ENCODE measurements around the gene ATP8A2. TPM values are rescaled to one million over a fixed set of nuclear protein-coding genes. Genes with fewer than 3 reads are reported as not detected.
A peak's percentile ranks its signal among the peaks of the same experiment; 100 is the strongest.

Gene ATP8A2
- total and polyA plus RNA-seq, 2 of the 8 experiments (the other 6 are each of a cell fraction or from before 2014, with no cell fraction given), result 2.4 to 8.3 TPM

DNA sequence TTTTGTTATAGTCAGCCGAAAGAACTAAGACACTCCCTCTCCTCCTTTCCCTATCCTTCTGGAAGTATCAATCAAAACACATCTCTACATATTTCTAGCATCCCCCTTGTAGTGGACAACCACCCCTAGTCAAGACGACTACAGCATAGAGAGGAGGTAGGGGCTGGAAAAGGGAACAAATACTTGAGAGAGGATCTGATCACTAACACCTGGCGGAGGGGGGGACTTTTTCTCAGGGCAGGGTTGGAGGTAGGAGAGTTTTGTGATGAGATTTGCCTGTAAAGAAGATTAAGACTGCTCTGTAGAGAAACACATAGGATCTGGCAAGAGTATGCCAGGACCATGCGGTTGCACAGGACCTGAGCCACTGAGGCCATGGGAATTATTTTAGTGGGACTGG lies 471.9 kb downstream of the ATP8A2 start:
- Histone ChIP-seq H2BK5ac (ENCODE audit: low read depth, low read length) (peak overlapping the region; percentile 16; the same call in 1 of the 2 replicates), H3K79me1 (ENCODE audit: low read depth, low read length) (no peaks in the 10 kb centered on the region), H4K91ac (replicated peaks; ENCODE audit: insufficient read length, low read length) (no peak overlapping the region), H3K4me2 (ENCODE audit: insufficient read depth in 1 of 2, low read depth in 2 of 2, low read length in 2 of 2) (no peak overlapping the region), H3K27me3 (replicated peaks in 1 of 4; ENCODE audit: control insufficient read depth in 3 of 4, extremely low read depth in 1 of 4, insufficient read depth in 3 of 4, low read length in 3 of 4) (no peaks in the 10 kb centered on the region), H2BK15ac (ENCODE audit: low read length) (no peak overlapping the region), H4K5ac (ENCODE audit: insufficient read length, low read depth, low read length) (no peak overlapping the region), H2AFZ (ENCODE audit: low read length) (no peak overlapping the region), H3K23ac (ENCODE audit: insufficient read length) (no peak overlapping the region), H3K14ac (ENCODE audit: insufficient read length) (no peak overlapping the region), H3K4me1 (replicated peaks in 1 of 4; ENCODE audit: control insufficient read depth in 3 of 4, insufficient read depth in 4 of 4, low read length in 3 of 4) (peaks cover 5 to 14% (median 8%) of the 10 kb centered on the region in 4 experiments), H2BK120ac (replicated peaks; ENCODE audit: low read depth, low read length) (no peak overlapping the region), H3K4ac (replicated peaks; ENCODE audit: insufficient read length, low read depth, low read length) (no peak overlapping the region), H3K36me3 (ENCODE audit: control insufficient read depth in 2 of 4, insufficient read depth in 4 of 4, low read length in 3 of 4) (no peaks in the 10 kb centered on the region), H2AK5ac (ENCODE audit: low read depth, low read length) (no peak overlapping the region), H3K79me2 (ENCODE audit: control insufficient read depth in 1 of 2, insufficient read depth in 2 of 2, low read length in 2 of 2) (no peaks in the 10 kb centered on the region), H3K56ac (replicated peaks; ENCODE audit: insufficient read length, low read depth, low read length) (no peak overlapping the region), H4K8ac (ENCODE audit: extremely low read depth, insufficient read depth, low read length) (no peak overlapping the region), H3K9me3 (ENCODE audit: insufficient read depth in 2 of 2, low read depth in 1 of 2, low read length in 1 of 2) (no peaks in the 10 kb centered on the region), H2BK12ac (ENCODE audit: low read depth, low read length) (no peak overlapping the region), H3K9ac (replicated peaks in 1 of 4; ENCODE audit: extremely low read depth in 1 of 4, low read depth in 3 of 4, low read length in 3 of 4) (no peak overlapping the region), H3K4me3 (ENCODE audit: extremely low read depth in 1 of 4, insufficient read depth in 2 of 4, low read depth in 3 of 4, low read length in 4 of 4) (no peak overlapping the region), H2BK20ac (ENCODE audit: low read length) (no peak overlapping the region), H4K20me1 (replicated peaks in 1 of 2; ENCODE audit: control insufficient read depth in 1 of 2, insufficient read depth in 2 of 2, low read length in 2 of 2) (no peaks in the 10 kb centered on the region), H3K27ac (ENCODE audit: low read depth, low read length) (no peak overlapping the region), H3K23me2 (ENCODE audit: low read depth, low read length) (no peaks in the 10 kb centered on the region), H3K18ac (ENCODE audit: extremely low read depth, low read length) (no peak overlapping the region)
- ChIA-PET POLR2A (ENCODE audit: partially characterized antibody) (interaction anchor here (0.6 kb wide), 1 partner anchor 67 kb away, joined by 3 read pairs; no protein-coding TSS in a partner anchor), CTCF (ENCODE audit: partially characterized antibody) (interaction anchor here (1.3 kb wide), 1 partner anchor 269 kb away, joined by 3 read pairs; no protein-coding TSS in a partner anchor)
- no peak for TF ChIP-seq ZNF274 (IDR thresholded peaks at IDR 0.05; ENCODE audit: borderline replicate concordance, extremely low read depth, low read length)
- 86% methylated on average over 4 of the region's 4 CpGs; no CpG with 5 or more reads in 1 of the 2 experiments for WGBS, 2 experiments (ENCODE audit: extremely low coverage in 1 of 2, insufficient coverage in 1 of 2, insufficient read length in 1 of 2, insufficient replicate concordance in 2 of 2, low coverage in 1 of 2, low lambda C conversion rate in 2 of 2, missing lambda C conversion rate in 1 of 2)
- DNase-seq (ENCODE audit: low read depth in 1 of 2, low spot score in 2 of 2), result no peak
- no peak for FAIRE-seq

Data from H1 (cell line).